GM19395 (cell line): Measurements from ENCODE around the gene LAIR2.

Experiments
- ATAC-seq: cut with Tn5 transposase; IDR thresholded peaks from one replicate; pipeline ENCODE4 v1.9.1; 2021; ENCODE audit warnings: mild to moderate bottlenecking, moderate library complexity; ENCODE audit not compliant: unreplicated experiment

The LAIR2 gene

DNA sequence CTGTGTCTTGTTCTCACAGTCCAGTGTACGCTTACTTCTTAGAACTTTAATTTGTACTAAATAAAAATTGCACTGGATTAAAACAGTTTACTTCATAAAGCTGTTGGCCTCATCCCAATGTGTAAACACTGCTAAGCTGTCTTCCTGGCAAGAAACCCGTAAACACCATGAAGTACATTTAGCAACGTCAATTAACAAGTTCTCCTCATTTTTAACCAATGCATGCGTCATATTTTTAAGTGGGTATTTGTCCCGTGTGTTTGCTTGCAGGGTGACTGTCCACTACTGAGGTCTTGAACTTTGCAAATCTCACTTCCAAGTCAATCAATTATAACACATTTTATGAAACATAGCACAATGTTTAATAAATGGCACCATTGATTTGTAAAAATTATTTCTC is 28.2 kb downstream of the LAIR2 start:
- ATAC-seq, result no peak

GRCh38 chr19:54532528-54532927 is 29.9 kb downstream of the LAIR2 start:
- no peak for ATAC-seq

GRCh38 chr19:54533476-54533875 is 30.8 kb downstream of the LAIR2 start:
- ATAC-seq, result no peak

GRCh38 chr19:54534156-54534555 is 31.5 kb downstream of the LAIR2 start:
- ATAC-seq, result no peak

DNA sequence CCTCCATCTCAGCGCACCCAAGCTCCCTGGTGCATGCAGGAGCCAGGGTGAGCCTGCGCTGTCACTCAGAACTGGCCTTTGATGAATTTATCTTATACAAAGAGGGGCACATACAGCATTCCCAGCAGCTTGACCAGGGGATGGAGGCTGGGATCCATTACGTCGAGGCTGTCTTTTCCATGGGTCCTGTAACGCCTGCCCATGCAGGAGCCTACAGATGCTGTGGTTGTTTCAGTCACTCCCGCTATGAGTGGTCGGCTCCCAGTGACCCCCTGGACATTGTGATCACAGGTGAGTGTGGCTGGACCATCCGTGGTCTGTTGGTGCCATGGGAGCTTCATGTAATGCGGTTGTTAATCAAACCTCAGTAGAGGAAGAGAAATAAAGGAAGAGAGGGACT is 33.0 kb downstream of the LAIR2 start:
- no peak for ATAC-seq

DNA sequence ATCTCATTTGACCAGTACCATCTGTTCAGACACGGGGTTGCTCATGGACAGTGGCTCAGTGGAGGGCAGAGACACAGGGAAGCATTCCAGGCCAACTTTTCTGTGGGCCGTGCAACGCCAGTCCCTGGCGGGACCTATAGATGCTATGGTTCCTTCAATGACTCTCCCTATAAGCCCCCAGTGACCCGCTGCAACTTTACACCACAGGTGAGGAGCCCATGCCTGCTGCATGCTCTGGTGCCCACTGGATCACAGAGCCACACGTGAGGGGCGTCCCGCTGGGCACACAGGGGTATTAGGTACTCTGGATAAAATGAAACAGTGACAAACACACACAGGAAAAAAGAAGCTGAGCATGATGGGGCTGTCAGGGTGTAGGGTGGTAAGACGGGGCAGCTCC is 34.3 kb downstream of the LAIR2 start:
- no peak for ATAC-seq

DNA sequence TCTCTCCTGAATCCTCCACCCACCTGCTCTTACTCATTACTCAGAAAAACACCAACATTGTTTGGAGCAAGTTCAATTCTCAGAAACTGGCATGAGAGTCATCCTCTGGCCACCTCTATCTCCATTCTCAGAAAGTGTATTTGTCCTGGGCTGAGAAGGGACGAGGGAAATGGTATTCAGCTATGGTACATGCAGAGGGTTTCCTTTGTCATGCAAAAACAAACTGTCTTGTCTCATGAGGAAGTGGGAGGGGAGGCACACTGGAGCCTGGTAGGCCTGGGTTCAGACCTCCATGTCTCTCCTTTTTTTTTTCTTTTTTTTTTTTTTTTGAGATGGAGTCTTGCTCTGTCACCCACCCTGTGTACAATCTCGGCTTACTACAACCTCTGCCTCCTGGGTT is 39.1 kb downstream of the LAIR2 start:
- ATAC-seq, result no peak

DNA sequence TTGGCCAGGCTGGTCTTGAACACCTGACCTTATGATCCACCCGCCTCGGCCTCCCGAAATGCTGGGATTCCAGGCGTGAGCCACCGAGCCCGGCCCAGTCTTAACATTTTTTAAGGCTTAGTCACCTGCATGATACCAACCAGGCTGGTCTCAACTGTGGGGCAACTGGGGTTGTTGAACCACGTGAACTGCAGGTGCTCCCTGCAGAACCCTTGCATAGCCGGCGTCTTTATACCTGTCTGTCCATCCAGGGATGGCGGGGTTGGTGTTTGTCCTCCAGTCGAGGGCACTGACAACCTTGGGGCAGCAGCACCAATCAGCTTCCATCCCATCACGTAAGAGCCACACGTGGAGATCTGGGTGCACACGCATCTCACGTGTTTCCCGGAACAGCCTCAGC is 46.2 kb downstream of the LAIR2 start:
- ATAC-seq, result no peak

DNA sequence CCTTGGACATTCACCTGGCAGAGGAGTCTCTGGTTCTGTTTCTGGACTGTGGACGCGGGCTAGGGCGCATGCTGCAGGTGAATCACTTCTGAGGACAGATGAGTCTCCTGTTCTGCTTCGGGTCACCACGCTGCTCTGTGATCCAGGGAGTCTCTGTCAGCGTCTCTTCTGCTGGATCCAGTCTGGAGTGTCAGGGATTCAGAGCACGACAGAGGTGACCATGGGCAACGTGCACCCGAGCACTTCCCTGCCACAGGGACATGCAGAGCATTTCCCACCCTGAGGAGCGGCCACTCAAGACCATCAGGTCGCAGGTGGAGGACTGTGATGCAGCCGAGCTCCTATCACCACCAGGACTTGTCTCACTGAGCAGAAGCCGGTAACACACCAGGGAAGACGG is 46.6 kb downstream of the LAIR2 start:
- ATAC-seq, result no peak

- ATAC-seq, result no peak
Observed at GRCh38 chr19:54551293-54551692, 48.7 kb downstream of the LAIR2 start.

DNA sequence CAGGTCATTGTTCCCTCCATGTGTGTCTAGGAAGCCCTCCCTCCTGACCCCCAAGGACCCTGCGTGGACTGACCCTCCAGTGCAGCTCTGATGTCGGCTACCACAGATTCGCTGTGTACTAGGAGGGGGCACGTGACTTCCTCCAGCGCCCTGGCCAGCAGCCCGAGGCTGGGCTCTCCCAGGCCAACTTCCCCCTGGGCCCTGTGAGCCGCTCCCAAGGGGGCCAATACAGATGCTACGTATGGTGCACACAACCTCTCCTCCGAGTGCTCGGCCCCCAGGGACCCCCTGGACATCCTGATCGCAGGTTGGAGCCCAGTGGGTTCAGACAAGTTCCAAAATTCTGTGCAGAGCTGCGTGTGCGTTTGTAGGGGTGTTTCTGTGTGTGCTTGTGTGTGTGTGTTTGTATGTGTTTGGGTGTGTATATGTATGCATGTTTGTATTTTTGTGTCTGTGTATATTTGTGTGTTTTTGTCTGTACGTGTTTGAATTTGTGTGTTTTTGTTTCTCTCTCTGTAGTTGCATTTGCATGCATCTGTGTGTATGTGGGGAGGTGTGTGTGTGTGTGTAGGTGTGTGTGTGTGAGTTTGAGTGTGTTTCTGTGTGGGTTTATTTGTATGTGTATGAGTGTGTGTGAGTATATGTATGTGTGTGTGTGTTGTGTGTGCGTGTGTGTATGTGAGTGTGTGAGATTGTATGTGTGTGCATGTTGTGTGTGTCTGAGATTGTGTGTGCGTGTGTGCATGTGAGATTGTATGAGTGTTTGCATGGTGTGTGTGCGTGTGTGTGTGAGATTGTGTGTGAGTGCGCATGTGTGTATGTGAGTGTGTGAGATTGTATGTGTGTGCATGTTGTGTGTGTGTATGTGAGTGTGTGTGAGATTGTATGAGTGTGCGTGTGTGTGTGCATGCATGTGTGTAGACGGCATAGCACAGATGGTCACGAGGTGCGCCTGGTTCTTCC is 49.6 kb downstream of the LAIR2 start:
- ATAC-seq, result no peak

DNA sequence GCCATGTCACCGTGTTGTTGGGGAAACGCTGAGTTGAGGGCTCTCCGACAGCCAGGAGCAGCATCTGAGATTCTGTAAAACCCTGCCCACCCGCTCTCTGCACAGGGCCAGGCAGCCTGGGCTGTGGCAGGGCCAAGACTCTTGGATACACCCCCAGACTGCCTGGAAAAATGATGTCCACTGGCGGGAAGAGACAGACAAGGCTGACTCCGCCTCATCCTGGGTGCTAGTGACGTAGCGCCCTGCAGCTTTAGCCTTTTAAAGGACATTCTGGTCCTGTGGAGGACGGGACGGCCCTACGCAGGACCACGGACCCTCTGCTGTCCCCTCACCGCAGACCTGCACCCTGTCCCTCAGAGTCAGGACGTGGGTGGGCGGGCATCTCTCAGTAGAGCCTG is 50.3 kb downstream of the LAIR2 start:
- ATAC-seq, result no peak

GRCh38 chr19:54554006-54554405 is 51.4 kb downstream of the LAIR2 start:
- ATAC-seq, result no peak

DNA sequence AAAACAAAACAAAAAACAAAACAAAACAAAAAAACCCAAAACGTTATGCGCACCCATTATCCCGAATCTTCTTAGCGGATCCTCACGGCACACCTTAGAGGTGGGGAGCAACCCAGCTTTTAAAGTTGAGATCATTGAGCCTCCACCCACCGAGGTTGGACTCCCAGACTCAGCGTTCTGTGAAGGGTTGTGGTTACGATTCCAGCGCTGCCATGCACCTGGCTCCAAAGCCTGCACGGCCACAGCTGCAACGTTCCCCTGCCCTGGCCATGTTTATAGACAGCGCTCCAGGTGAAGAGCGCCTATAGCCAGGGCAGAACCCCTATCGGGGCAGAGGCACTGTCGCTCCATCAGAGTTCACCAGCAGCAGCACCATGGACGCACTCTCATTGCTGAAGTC is 52.3 kb downstream of the LAIR2 start:
- ATAC-seq, result no peak

DNA sequence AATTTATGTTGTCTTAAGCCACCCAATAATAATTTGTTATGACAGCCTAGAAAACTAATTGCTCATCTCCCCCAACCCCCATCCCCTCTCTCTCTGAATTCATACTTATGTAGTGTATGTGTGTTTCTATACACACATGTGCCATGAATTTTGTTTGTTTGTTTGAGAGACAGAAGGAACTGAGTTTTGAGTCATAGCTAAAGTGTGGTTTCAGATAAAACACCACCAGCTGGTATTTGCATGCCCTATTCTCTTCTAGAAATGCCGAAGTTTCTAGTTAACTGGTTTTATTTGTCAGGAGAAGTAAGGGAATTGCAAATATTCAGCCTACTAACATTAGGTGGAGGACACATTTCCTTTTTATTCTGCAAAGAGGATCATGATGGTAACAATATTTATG is 53.6 kb downstream of the LAIR2 start:
- ATAC-seq, result no peak

DNA sequence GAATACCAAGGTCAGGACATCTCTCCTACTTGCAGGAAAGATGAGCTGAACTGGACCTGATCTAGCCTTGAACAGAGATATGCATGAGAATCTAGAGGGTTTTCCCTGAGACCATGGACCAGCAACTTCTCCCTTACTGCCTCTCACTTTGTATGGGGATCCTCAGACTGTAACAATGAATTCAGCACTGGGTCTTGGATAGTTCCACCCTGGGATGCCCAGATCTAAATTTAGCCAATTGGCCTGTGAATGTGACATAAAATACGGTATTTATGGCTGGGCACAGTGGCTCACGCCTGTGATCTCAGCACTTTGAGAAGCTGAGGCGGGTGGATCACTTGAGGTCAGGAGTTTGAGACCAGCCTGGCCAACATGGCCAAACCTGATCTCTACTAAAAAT is 55.7 kb downstream of the LAIR2 start:
- ATAC-seq, result no peak
